Parathyroid adenoma (tissue), 2 donors: ENCODE results near the gene PDF.

Experiments used
- H2AFZ ChIP-seq: fragments of 300-600 bp; sonication (generic); one replicate; pipeline ENCODE4 v1.7.0; 2017; ENCODE audit warnings: antibody characterized with exemption, mild to moderate bottlenecking
- H3K27ac ChIP-seq: fragments of 300-600 bp; sonication (generic); one replicate; pipeline ENCODE4 v1.7.0; 2017
- H3K27me3 ChIP-seq: fragments of 300-600 bp; sonication (generic); one replicate; pipeline ENCODE4 v1.7.0; 2017; ENCODE audit warnings: low read length; ENCODE audit not compliant: control insufficient read depth, insufficient read depth
- H3K36me3 ChIP-seq: fragments of 300-600 bp; sonication (generic); one replicate; pipeline ENCODE4 v1.7.0; 2017; ENCODE audit warnings: low read length; ENCODE audit not compliant: control insufficient read depth, insufficient read depth
- H3K4me1 ChIP-seq: fragments of 300-600 bp; sonication (generic); one replicate; pipeline ENCODE4 v1.7.0; 2017; ENCODE audit warnings: control low read depth
- H3K4me2 ChIP-seq: fragments of 300-600 bp; sonication (generic); one replicate; pipeline ENCODE4 v1.7.0; 2017; ENCODE audit warnings: low read length
- H3K4me3 ChIP-seq: fragments of 300-600 bp; sonication (generic); one replicate; pipeline ENCODE4 v1.7.0; 2017; ENCODE audit warnings: low read depth, low read length
- H3K79me2 ChIP-seq: fragments of 300-600 bp; sonication (generic); one replicate; pipeline ENCODE4 v1.7.0; 2017; ENCODE audit warnings: control low read depth
- H3K9ac ChIP-seq: fragments of 300-600 bp; sonication (generic); one replicate; pipeline ENCODE4 v1.7.0; 2017; ENCODE audit warnings: mild to moderate bottlenecking
- H3K9me3 ChIP-seq: fragments of 300-600 bp; sonication (generic); one replicate; pipeline ENCODE4 v1.7.0; 2017; ENCODE audit warnings: low read length; ENCODE audit not compliant: control insufficient read depth
- TF ChIP-seq, protein P1 (sequence below): fragments of 300-600 bp; sonication (generic); IDR thresholded peaks from one replicate; pipeline ENCODE4 v1.7.0; 2017; ENCODE audit warnings: antibody characterized with exemption, mild to moderate bottlenecking
- donor health status: primary hyperparathyroidism.

Gene PDF

GRCh38 chr16:69319381-69319780 lies 11.0 kb downstream of the PDF start:
- Histone ChIP-seq H3K36me3 (no peaks in the 10 kb centered on the region), H2AFZ (no peak overlapping the region), H3K27ac (no peak overlapping the region), H3K4me2 (no peak overlapping the region), H3K9ac (no peak overlapping the region), H3K27me3 (no peaks in the 10 kb centered on the region), H3K4me3 (no peak overlapping the region), H3K9me3 (no peaks in the 10 kb centered on the region), H3K4me1 (peaks cover 3% of the 10 kb centered on the region), H3K79me2 (peaks cover 47% of the 10 kb centered on the region)
- TF ChIP-seq, protein P1, sequence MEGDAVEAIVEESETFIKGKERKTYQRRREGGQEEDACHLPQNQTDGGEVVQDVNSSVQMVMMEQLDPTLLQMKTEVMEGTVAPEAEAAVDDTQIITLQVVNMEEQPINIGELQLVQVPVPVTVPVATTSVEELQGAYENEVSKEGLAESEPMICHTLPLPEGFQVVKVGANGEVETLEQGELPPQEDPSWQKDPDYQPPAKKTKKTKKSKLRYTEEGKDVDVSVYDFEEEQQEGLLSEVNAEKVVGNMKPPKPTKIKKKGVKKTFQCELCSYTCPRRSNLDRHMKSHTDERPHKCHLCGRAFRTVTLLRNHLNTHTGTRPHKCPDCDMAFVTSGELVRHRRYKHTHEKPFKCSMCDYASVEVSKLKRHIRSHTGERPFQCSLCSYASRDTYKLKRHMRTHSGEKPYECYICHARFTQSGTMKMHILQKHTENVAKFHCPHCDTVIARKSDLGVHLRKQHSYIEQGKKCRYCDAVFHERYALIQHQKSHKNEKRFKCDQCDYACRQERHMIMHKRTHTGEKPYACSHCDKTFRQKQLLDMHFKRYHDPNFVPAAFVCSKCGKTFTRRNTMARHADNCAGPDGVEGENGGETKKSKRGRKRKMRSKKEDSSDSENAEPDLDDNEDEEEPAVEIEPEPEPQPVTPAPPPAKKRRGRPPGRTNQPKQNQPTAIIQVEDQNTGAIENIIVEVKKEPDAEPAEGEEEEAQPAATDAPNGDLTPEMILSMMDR = no peak

DNA sequence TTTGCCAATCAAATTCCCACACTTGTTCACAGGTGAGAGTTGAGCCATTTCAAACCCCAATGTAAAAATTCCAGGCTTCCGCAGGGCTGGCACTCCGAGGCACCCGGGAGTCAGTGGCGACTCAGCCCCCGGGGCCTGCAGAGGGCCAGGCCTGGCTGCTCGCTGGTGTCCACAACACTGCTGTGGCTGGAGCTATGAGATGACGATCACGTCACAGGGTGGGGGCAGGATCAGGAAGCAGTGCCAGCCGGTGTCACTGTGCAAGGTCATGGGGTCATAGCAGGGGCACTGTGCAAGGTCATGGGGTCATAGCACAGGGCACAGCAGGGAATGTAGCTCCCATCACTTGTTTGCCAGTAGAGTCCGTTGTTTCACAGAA lies 11.5 kb downstream of the PDF start:
- H2AFZ ChIP-seq = no peak overlapping the region
- no peaks in the 10 kb centered on the region for H3K4me1 ChIP-seq
- H3K9me3 ChIP-seq = no peaks in the 10 kb centered on the region
- H3K27me3 ChIP-seq = no peaks in the 10 kb centered on the region
- no peak overlapping the region for H3K4me3 ChIP-seq
- no peaks in the 10 kb centered on the region for H3K36me3 ChIP-seq
- H3K79me2 ChIP-seq = peaks cover 52% of the 10 kb centered on the region
- no peak overlapping the region for H3K4me2 ChIP-seq
- TF ChIP-seq, protein P1 = no peak
- H3K27ac ChIP-seq = no peak overlapping the region
- H3K9ac ChIP-seq = no peak overlapping the region

GRCh38 chr16:69318177-69318910 lies 12.0 kb downstream of the PDF start:
- Histone ChIP-seq H3K9me3 (no peaks in the 10 kb centered on the region), H2AFZ (no peak overlapping the region), H3K9ac (no peak overlapping the region), H3K4me3 (no peak overlapping the region), H3K79me2 (peaks cover 55% of the 10 kb centered on the region), H3K36me3 (no peaks in the 10 kb centered on the region), H3K27me3 (no peaks in the 10 kb centered on the region), H3K4me1 (no peaks in the 10 kb centered on the region), H3K27ac (no peak overlapping the region), H3K4me2 (no peak overlapping the region)
- TF ChIP-seq, protein P1 = no peak

DNA sequence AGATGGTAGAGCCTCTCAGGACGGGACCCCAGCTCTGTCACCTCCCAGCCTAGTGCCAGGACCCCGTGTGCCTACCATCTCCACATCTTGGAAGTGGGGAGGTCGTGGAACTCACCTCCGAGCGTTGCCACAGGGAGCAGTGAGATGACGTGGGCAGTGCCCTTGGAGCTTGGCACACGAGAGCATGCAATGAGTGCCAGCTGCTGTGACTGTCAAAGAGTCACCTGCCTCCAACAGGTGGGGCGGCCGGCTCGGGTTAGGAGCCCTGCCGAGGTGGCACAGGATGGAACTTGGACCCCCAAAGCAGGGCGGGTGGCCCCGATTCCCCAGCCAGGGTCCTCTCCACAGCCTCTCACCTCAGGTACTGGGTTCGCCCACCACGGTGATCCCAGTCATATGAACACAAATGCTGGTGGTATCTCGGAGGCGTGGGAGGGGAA lies 13.8 kb downstream of the PDF start:
- Histone ChIP-seq H3K4me3 (no peak overlapping the region), H3K27me3 (no peaks in the 10 kb centered on the region), H3K9me3 (no peaks in the 10 kb centered on the region), H3K27ac (no peak overlapping the region), H3K4me1 (no peaks in the 10 kb centered on the region), H2AFZ (no peak overlapping the region), H3K79me2 (peaks cover 60% of the 10 kb centered on the region), H3K4me2 (no peak overlapping the region), H3K9ac (no peak overlapping the region), H3K36me3 (no peaks in the 10 kb centered on the region)
- TF ChIP-seq, protein P1 = no peak
